BLaER1 (cell line): ENCODE data around the gene SPTLC3.

ENCODE experiments used
- H3K27ac ChIP-seq: shearing (Covaris generic); formaldehyde crosslinking; 2 replicates; pipeline ENCODE4 v1.8.1; 2022
- H3K27me3 ChIP-seq: shearing (Covaris generic); formaldehyde crosslinking; 2 replicates; pipeline ENCODE4 v1.8.1; 2022
- H3K36me3 ChIP-seq: shearing (Covaris generic); formaldehyde crosslinking; 2 replicates; pipeline ENCODE4 v1.8.1; 2022
- H3K4me1 ChIP-seq: shearing (Covaris generic); formaldehyde crosslinking; 2 replicates; pipeline ENCODE4 v1.8.1; 2022
- H3K4me2 ChIP-seq: shearing (Covaris generic); formaldehyde crosslinking; 2 replicates; pipeline ENCODE4 v1.8.1; 2022
- H3K4me3 ChIP-seq: shearing (Covaris generic); formaldehyde crosslinking; 2 replicates; pipeline ENCODE4 v1.8.1; 2022
- H3K9ac ChIP-seq: shearing (Covaris generic); formaldehyde crosslinking; 2 replicates; pipeline ENCODE4 v1.8.1; 2022
- H3K9me3 ChIP-seq: shearing (Covaris generic); formaldehyde crosslinking; 2 replicates; pipeline ENCODE4 v1.8.1; 2022
- H4K20me1 ChIP-seq: shearing (Covaris generic); formaldehyde crosslinking; 2 replicates; pipeline ENCODE4 v1.8.1; 2022
- Cebpa-rat ChIP-seq: shearing (Covaris generic); IDR thresholded peaks from 2 replicates; pipeline ENCODE4 v1.8.1; 2022

Gene SPTLC3

GRCh38 chr20:12984069-12984765 is 24.6 kb upstream of the SPTLC3 start:
- Histone ChIP-seq H3K27me3 (no peaks in the 10 kb centered on the region), H3K4me2 (no peak overlapping the region), H3K4me3 (no peak overlapping the region), H3K27ac (no peak overlapping the region), H4K20me1 (no peaks in the 10 kb centered on the region), H3K9ac (no peak overlapping the region), H3K4me1 (no peaks in the 10 kb centered on the region), H3K36me3 (no peaks in the 10 kb centered on the region), H3K9me3 (no peaks in the 10 kb centered on the region)
- peak; percentile 97 for TF ChIP-seq Cebpa-rat

- Histone ChIP-seq H4K20me1 (no peaks in the 10 kb centered on the region), H3K4me2 (no peak overlapping the region), H3K4me3 (no peak overlapping the region), H3K27ac (no peak overlapping the region), H3K27me3 (no peaks in the 10 kb centered on the region), H3K4me1 (no peaks in the 10 kb centered on the region), H3K9ac (no peak overlapping the region), H3K36me3 (no peaks in the 10 kb centered on the region), H3K9me3 (no peaks in the 10 kb centered on the region)
- TF ChIP-seq Cebpa-rat, result no peak
Measured at GRCh38 chr20:12984863-12985262, 23.9 kb upstream of the SPTLC3 start.

- Histone ChIP-seq H3K9me3 (no peaks in the 10 kb centered on the region), H4K20me1 (no peaks in the 10 kb centered on the region), H3K27me3 (no peaks in the 10 kb centered on the region), H3K4me2 (no peak overlapping the region), H3K4me3 (no peak overlapping the region), H3K36me3 (no peaks in the 10 kb centered on the region), H3K9ac (no peak overlapping the region), H3K27ac (no peak overlapping the region), H3K4me1 (no peaks in the 10 kb centered on the region)
- TF ChIP-seq Cebpa-rat, result no peak
Measured at GRCh38 chr20:12987261-12987660, 21.5 kb upstream of the SPTLC3 start.

- TF ChIP-seq Cebpa-rat, result no peak
- Histone ChIP-seq H3K36me3 (no peaks in the 10 kb centered on the region), H3K27ac (no peak overlapping the region), H3K4me2 (no peak overlapping the region), H3K4me3 (no peak overlapping the region), H3K27me3 (no peaks in the 10 kb centered on the region), H4K20me1 (no peaks in the 10 kb centered on the region), H3K9ac (no peak overlapping the region), H3K4me1 (no peaks in the 10 kb centered on the region), H3K9me3 (no peaks in the 10 kb centered on the region)
Measured at GRCh38 chr20:12989586-12990115, 19.1 kb upstream of the SPTLC3 start.

GRCh38 chr20:12997128-12997655 is 11.6 kb upstream of the SPTLC3 start:
- Histone ChIP-seq H3K4me2 (no peak overlapping the region), H3K27me3 (no peaks in the 10 kb centered on the region), H4K20me1 (no peaks in the 10 kb centered on the region), H3K36me3 (no peaks in the 10 kb centered on the region), H3K27ac (no peak overlapping the region), H3K4me3 (no peak overlapping the region), H3K4me1 (peaks cover 7% of the 10 kb centered on the region; the same call in 1 of the 2 replicates), H3K9ac (no peak overlapping the region), H3K9me3 (no peaks in the 10 kb centered on the region)
- no peak for TF ChIP-seq Cebpa-rat

- Histone ChIP-seq H3K4me3 (no peak overlapping the region), H3K4me2 (no peak overlapping the region), H4K20me1 (no peaks in the 10 kb centered on the region), H3K4me1 (peaks cover 7% of the 10 kb centered on the region; the same call in 1 of the 2 replicates), H3K9me3 (no peaks in the 10 kb centered on the region), H3K9ac (no peak overlapping the region), H3K27me3 (no peaks in the 10 kb centered on the region), H3K36me3 (no peaks in the 10 kb centered on the region), H3K27ac (no peak overlapping the region)
- TF ChIP-seq Cebpa-rat, result no peak
Measured at GRCh38 chr20:12998046-12998445, 10.7 kb upstream of the SPTLC3 start.

- no peak for TF ChIP-seq Cebpa-rat
- Histone ChIP-seq H3K36me3 (no peaks in the 10 kb centered on the region), H3K27ac (no peak overlapping the region), H3K4me1 (peaks cover 7% of the 10 kb centered on the region; the same call in 1 of the 2 replicates), H3K27me3 (no peaks in the 10 kb centered on the region), H3K4me2 (no peak overlapping the region), H4K20me1 (no peaks in the 10 kb centered on the region), H3K4me3 (no peak overlapping the region), H3K9ac (no peak overlapping the region), H3K9me3 (no peaks in the 10 kb centered on the region)
Measured at GRCh38 chr20:12999201-12999600, 9.6 kb upstream of the SPTLC3 start.

- H3K4me2 ChIP-seq, result no peak overlapping the region
- peaks cover 7% of the 10 kb centered on the region; the same call in 1 of the 2 replicates for H3K4me1 ChIP-seq
- no peaks in the 10 kb centered on the region for H3K36me3 ChIP-seq
- H4K20me1 ChIP-seq, result no peaks in the 10 kb centered on the region
- no peak for TF ChIP-seq Cebpa-rat
- no peaks in the 10 kb centered on the region for H3K9me3 ChIP-seq
- H3K4me3 ChIP-seq, result no peak overlapping the region
- H3K27me3 ChIP-seq, result no peaks in the 10 kb centered on the region
- no peak overlapping the region for H3K27ac ChIP-seq
- H3K9ac ChIP-seq, result no peak overlapping the region
Measured at GRCh38 chr20:13002251-13002650, 6.5 kb upstream of the SPTLC3 start.

- Histone ChIP-seq H3K27ac (no peak overlapping the region), H4K20me1 (no peaks in the 10 kb centered on the region), H3K36me3 (no peaks in the 10 kb centered on the region), H3K9ac (no peak overlapping the region), H3K4me2 (no peak overlapping the region), H3K4me1 (peaks cover 43% of the 10 kb centered on the region), H3K9me3 (no peaks in the 10 kb centered on the region), H3K4me3 (no peak overlapping the region), H3K27me3 (no peaks in the 10 kb centered on the region)
- TF ChIP-seq Cebpa-rat, result no peak
Measured at GRCh38 chr20:13006825-13007224, 1.9 kb upstream of the SPTLC3 start.

- no peak for TF ChIP-seq Cebpa-rat
Measured at GRCh38 chr20:13007596-13007995, 1.2 kb upstream of the SPTLC3 start.

More at GRCh38 chr20:13007596-13007995, 1.2 kb upstream of the SPTLC3 start:
- H3K27ac ChIP-seq, result no peak overlapping the region
- no peak overlapping the region for H3K4me3 ChIP-seq
- no peaks in the 10 kb centered on the region for H4K20me1 ChIP-seq
- H3K9me3 ChIP-seq, result no peaks in the 10 kb centered on the region
- no peaks in the 10 kb centered on the region for H3K36me3 ChIP-seq
- H3K9ac ChIP-seq, result no peak overlapping the region
- no peaks in the 10 kb centered on the region for H3K27me3 ChIP-seq
- H3K4me2 ChIP-seq, result peak overlapping the region; percentile 90
- peaks cover 41% of the 10 kb centered on the region for H3K4me1 ChIP-seq
